ENCODE results near the gene USP47. TPM values are rescaled to one million over a fixed set of nuclear protein-coding genes. Genes with fewer than 3 reads are reported as not detected.

Gene USP47
- total RNA-seq, 1 donor from 2014 or later: 54.0 TPM

GRCh38 chr11:11813288-11813962, 28.3 kb upstream of the USP47 start:
- DNase-seq (ENCODE audit: low read depth) (peak; percentile 87), FAIRE-seq (no peak)
- no peaks in the 10 kb centered on the region for H3K36me3 ChIP-seq (ENCODE audit: control insufficient read depth, insufficient read depth, low read length)
- no peak for TF ChIP-seq CTCF (IDR thresholded peaks at IDR 0.05; ENCODE audit: insufficient read depth, low read length, severe bottlenecking)
- no peak overlapping the region for H3K4me3 ChIP-seq (ENCODE audit: low read depth, low read length)
- no peaks in the 10 kb centered on the region for H3K27me3 ChIP-seq (ENCODE audit: control insufficient read depth, insufficient read depth, low read length)

- H3K36me3 ChIP-seq (ENCODE audit: control insufficient read depth, insufficient read depth, low read length): no peaks in the 10 kb centered on the region
- no peak for TF ChIP-seq CTCF (IDR thresholded peaks at IDR 0.05; ENCODE audit: insufficient read depth, low read length, severe bottlenecking)
- DNase-seq (ENCODE audit: low read depth) (peak; percentile 20), FAIRE-seq (no peak)
- H3K4me3 ChIP-seq (ENCODE audit: low read depth, low read length): no peak overlapping the region
- peaks cover 1% of the 10 kb centered on the region for H3K27me3 ChIP-seq (ENCODE audit: control insufficient read depth, insufficient read depth, low read length)
These were observed 26.9 kb upstream of the USP47 start for GRCh38 chr11:11814614-11815452.

- no peaks in the 10 kb centered on the region for H3K36me3 ChIP-seq (ENCODE audit: control insufficient read depth, insufficient read depth, low read length)
- FAIRE-seq: peak; percentile 58
- peaks cover 1% of the 10 kb centered on the region for H3K27me3 ChIP-seq (ENCODE audit: control insufficient read depth, insufficient read depth, low read length)
- peak; percentile 71 for DNase-seq (ENCODE audit: low read depth)
- H3K4me3 ChIP-seq (ENCODE audit: low read depth, low read length): no peak overlapping the region
- TF ChIP-seq CTCF (IDR thresholded peaks at IDR 0.05; ENCODE audit: insufficient read depth, low read length, severe bottlenecking): no peak
These were observed 25.1 kb upstream of the USP47 start for GRCh38 chr11:11816511-11817314.

- Histone ChIP-seq H3K36me3 (ENCODE audit: control insufficient read depth, insufficient read depth, low read length) (no peaks in the 10 kb centered on the region), H3K27me3 (ENCODE audit: control insufficient read depth, insufficient read depth, low read length) (peaks cover 1% of the 10 kb centered on the region), H3K4me3 (ENCODE audit: low read depth, low read length) (no peak overlapping the region)
- FAIRE-seq: no peak
- no peak for DNase-seq (ENCODE audit: low read depth)
- TF ChIP-seq CTCF (IDR thresholded peaks at IDR 0.05; ENCODE audit: insufficient read depth, low read length, severe bottlenecking): no peak
These were observed 23.8 kb upstream of the USP47 start for GRCh38 chr11:11817957-11818356.

- DNase-seq (ENCODE audit: low read depth) (no peak), FAIRE-seq (no peak)
- no peak for TF ChIP-seq CTCF (IDR thresholded peaks at IDR 0.05; ENCODE audit: insufficient read depth, low read length, severe bottlenecking)
- Histone ChIP-seq H3K36me3 (ENCODE audit: control insufficient read depth, insufficient read depth, low read length) (no peaks in the 10 kb centered on the region), H3K4me3 (ENCODE audit: low read depth, low read length) (no peak overlapping the region), H3K27me3 (ENCODE audit: control insufficient read depth, insufficient read depth, low read length) (peaks cover 1% of the 10 kb centered on the region)
These were observed 23.1 kb upstream of the USP47 start for GRCh38 chr11:11818529-11819121.

Data from bronchial epithelial cell (primary cell).